ENCODE data around the gene MTRFR.
A peak's percentile ranks its signal among the peaks of the same experiment; 100 is the strongest.

Gene MTRFR

DNA sequence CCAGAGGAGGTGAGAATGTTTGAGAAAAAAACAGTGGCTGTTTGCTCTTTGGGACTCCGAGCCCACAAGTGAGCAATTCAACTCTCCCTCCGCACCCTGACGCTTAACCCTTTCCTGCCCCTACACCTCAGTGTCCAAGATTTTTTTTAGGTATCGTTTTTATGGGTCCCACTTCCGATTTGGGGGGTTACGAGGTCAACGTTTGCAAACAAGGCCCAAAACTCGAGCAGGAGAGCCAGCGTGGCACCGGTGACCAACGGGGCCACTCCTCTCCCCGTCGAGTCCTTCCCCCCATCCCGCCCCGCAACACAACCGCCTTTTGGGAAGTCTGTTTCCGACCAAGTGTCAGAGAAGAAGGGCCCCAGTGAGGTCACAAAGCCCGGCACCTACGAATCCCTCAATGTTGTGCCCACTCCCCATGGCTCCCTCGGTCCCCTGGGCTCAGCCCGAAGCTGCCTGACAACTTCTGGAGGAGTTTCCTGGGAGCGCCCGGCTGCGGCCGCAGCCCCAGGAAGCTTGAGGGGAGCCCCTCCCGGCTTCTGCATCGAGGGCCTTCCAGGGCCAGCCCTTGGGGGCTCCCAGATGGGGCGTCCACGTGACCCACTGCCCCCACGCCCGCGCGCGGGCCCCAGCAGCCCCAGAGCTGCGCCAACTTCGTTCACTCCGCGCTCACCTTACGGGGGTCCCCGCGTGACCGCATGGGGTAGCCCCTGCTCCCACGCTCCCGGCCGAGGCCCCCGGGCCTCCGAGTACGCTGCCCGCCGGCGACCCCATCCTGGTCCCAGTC is 37.2 kb downstream of the MTRFR start:
- DNase-seq (ENCODE audit: low spot score), result no peak

DNA sequence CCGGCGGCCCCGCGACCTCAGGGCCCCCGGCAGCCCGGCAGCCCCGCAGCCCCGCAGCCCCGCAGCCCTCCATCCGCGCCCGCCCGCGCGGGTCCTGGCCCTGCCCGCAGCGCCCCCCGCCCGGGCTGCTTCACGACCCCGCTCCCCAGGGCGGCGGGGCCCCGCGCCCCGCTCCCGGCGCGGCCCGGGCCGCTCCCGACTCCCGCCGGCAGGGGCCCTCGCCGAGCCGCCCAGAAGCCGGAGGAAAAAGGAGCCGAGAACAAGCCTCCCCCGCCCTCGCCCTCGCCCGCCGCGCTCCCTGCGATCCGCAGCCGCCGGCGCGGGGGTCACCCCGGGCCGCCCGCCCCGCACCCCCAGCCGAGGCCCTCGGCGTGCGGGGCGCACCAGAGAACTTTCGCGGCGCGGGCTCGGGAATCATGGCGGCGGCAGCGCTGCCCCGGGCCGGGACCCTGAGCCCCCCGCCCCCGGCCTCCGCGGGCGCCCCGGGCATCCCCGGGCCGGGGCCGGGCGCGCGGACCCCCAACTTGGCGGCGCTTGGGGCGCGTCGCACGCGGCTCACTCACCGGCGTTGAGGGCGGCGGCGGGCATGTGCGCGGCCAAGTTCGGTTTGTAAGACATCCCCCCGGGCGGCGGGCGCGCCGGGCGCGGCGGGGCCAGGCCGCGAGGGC is 37.9 kb downstream of the MTRFR start:
- DNase-seq (ENCODE audit: low spot score), result peak; percentile 56

DNA sequence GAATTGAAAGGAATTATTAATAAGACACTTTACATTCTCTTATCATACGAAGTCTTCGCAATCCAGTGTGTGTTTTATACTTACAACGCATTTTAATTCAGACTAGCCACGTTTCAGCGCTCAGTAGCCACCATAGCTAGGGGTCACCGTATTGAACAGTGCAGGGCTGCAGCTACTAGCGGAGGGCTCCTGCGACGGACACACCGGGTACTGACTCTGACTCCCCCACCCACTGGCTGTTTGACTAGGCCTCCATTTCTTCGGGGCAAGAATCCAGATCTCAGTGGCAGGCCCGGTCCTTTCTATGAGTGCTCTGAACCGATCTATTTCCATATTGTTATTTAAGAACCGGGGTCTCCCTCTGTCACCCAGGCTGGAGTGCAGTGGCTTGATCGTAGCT is 39.9 kb downstream of the MTRFR start:
- DNase-seq (ENCODE audit: low spot score), result no peak

DNA sequence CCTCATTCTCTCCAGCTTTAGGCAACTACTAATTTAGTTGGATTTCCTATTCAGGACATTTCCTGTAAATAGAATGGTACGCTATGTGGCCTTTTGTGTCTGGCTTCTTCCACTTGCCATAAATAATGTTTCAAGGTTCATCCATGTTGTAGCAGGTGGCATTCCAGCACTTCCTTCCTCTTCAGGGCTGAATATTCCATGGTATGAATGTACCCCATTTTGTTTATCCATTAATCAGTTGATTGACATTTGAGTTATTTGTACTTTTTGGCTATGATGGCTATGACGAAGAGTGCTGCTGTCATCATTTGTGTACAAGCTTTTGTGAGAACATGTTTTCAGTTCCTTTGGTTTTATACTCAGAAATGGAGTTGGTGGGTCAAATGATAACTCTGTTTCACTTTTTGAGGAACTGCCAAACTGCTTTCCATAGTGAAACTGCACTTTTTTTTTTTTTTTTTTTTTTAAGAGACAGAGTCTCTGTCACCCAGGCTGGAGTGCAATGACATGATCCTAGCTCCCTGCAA is 44.9 kb downstream of the MTRFR start:
- DNase-seq (ENCODE audit: low spot score), result no peak

DNA sequence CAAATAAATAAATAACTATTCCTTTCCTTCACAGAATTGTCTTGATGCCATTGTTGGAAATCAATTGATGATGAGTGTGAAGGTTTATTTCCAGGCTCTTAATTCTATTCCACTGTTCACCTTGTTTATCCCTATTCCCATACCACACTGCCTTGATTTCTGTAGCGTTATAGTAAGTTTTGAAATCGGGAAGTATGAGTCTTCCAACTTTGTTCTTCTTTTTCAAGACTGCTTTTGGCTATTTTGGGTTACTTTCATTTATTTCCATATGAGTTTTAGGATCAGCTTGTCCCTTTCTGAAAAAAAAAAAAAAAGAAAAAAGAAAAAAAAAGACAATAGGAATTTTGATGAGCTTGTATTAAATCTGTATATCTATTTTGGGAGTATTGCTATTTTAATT is 47.7 kb downstream of the MTRFR start:
- DNase-seq (ENCODE audit: low spot score), result no peak

DNA sequence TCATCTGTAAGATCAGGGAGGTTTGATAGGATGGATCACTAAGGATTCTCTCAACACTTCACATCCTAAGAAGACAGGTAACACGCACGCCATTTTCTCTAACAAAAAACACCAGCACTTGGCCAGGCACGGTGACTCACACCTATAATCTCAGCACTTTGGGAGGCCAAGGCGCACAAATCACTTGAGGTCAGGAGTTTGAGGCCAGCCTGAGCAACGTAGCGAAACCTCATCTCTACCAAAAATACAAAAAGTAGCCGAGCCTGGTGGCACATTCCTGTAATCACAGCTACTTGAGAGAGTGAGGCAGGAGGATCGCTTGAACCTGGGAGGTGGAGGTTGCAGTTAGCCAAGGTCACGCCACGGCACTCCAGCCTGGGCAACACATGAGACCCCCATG is 48.9 kb downstream of the MTRFR start:
- DNase-seq (ENCODE audit: low spot score), result no peak

DNA sequence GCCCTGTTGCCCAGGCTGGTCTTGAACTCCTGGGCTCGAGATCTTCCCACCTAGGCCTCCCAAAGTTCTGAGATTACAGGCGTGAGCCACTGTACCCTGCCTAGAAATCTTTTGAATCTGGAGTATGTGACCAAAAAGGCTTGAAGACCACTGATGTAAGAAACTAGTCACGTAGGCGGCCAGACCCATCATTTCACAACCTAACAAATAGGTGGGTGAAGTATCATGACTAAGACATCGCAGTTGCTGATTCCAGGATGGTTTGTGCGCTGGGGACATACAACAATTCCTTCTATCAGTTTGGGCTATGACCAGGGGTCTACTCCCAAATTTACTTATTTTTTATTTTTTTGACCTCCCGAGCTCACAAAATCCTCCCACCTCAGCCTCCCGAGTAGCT is 50.2 kb downstream of the MTRFR start:
- no peak for DNase-seq (ENCODE audit: low spot score)

DNA sequence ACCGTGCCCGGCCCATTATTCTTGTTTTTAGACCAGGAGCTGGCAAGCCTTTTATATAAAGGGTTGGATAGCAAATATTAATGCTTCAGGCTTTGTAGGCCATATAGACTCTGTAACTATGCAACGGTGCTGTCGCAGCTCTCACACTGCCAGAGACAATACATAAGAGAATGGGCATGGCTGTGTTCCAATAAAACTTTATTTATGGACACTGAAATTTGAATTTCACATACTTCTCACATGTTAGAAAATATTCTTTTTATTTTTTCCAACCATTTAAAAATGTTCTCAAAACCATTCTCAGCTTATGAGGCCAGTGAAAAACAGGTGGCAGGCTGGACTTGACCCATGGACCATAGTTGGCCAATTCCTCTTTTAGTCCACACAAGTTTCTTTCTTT is 51.4 kb downstream of the MTRFR start:
- DNase-seq (ENCODE audit: low spot score), result no peak

DNA sequence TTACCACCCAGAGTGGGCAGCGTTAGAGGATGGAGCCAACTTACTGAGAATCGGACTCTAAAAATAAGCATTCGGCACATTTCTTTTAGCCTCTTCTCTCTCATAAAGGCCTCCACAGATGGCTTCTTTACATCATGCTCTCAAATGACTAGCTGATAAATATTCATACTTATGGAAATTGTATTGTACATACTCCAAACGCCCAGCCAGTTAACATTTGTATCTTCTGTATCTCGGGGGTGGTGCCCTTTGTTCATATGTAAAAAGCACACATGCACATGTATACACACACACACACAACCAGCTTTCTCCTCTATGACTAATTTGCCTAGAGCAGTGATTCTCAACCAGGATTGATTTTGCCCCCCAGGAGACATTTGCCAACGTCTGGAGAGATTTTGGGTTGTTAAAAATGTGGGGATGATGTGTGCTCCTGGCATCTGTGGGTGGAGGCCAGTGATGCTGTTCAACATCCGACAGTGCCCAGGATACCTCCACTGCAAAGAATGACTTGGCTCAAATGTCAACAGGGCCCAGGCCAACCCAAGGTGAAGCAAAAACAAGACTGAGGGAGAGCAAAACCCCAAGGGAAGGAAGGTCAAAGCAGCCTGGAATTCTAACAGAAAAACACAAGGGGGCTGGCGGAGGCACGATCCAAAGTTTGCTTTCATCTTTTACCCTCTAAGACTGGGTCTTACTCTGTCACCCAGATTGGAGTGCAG is 53.6 kb downstream of the MTRFR start:
- DNase-seq (ENCODE audit: low spot score), result no peak

DNA sequence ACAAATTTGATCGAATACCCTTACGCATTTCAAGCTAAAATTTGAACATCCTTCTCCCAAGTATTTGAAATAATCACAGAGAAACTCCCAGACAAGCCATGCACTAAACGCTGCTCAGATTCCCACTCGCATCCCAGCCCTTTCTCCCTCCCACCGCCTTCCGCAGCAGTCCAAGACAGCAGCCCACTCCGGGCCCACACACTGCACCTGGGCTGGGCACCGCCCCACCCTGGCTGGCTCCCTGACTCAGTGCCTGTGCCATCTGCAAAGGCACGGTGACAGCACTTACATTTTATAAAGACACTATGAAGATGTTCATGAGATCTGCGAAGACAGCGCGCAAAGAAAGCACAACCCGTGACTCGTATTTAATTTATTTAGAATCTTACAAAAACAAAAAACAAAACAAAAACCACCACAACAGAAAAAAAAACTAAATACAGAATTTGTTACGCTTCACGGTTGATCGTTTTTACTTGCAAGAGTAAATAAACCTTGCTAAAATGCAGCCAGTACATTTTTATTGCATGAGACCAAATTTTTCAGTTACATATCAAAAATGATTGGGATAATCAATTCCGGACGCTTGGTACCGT is 55.6 kb downstream of the MTRFR start:
- no peak for DNase-seq (ENCODE audit: low spot score)

DNA sequence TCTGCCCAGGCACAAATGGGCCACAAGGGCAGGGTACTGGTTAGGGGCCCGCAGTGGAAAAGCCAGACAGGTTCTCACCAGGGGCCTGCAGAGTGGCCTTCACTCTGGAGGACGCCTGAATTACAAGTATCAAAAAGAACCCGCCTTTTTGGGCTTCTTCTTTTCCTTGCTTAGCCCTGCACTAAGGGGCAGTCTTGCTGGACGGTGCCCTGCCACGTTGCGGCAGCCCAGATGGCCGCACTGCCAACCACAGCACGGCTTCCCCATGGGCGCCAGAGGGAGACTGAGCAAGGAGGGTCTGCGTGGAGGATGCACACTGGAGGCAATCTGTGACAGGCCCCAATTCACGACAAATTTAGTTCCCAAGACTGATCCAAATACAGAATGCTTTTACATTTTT is 56.7 kb downstream of the MTRFR start:
- DNase-seq (ENCODE audit: low spot score), result no peak

DNA sequence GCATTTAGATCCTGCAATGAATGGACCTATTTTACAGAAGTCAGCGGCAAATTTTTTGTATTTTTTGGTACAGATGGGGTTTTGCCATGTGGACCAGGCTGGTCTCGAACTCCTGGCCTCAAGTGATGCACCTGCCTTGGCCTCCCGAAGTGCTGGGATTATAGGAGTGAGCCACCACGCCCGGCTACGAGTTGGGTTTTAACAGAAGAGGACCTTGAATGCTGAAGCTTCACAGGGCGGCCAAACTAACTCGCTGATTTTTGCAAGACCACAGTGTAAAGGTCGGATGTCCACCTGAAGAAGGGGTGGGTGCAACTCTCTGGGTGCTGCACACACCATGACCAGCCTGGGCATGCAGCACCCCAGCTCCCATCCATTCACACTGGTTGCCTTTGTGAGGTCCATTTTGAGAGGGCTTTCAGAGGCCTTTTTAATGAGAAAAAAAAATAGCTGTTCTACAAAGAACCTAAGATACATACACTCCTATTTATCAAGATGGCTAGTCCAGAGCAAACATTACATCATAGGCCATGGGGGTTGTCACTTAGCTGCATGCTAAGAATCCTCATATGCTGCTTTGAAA is 60.0 kb downstream of the MTRFR start:
- no peak for DNase-seq (ENCODE audit: low spot score)

DNA sequence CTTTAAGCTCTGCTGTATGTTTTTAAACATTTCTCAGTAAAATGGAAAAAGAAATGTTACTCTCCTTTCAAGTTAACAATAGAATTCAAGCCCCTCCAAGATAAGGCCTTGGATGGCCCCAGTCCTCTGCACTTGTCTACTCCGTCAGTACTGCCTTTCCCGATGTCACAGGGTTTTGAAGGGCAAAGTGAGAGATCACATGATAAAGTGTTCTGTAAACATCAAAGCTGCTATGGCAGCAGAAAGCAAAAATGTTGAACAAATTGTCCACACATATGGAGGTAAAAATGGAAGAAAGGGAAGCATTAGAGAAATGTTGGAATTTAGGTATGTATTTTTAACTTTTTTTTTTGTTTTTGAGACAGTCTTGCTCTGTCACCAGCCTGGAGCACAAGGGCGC is 71.9 kb downstream of the MTRFR start:
- DNase-seq (ENCODE audit: low spot score), result no peak

DNA sequence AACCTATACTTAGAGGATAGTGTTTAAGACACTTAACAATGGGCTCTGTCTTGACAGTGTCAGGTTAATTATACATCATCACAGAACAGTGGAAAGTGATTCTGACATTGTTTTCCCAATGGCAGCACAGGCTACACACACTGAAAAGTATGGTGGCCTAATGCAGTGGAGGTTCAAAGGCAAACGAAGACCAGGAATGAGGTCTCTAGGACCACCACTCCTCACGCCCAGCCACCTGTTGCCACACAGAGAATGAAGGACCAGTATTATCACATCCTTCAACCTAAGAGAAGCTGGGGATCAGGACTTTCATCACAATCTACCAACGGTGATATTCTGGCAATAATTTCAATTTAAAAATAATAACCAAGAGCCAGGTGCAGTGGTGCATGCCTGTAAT is 73.0 kb downstream of the MTRFR start:
- no peak for DNase-seq (ENCODE audit: low spot score)
